Suprapubic skin (tissue), 3 donors: ENCODE results near the gene BTN1A1.

ENCODE experiments used
- CTCF ChIP-seq, 2 donors: fragments of 200-600 bp in 1 of 2; fragments of 450-650 bp in 1 of 2; sonication (generic) in 1 of 2; IDR thresholded peaks; one replicate each; pipeline ENCODE4 v1.5.1; 2016 to 2019; ENCODE audit warnings: antibody characterized with exemption in 2 of 2, mild to moderate bottlenecking in 1 of 2, moderate library complexity in 1 of 2
- POLR2A ChIP-seq, 2 donors: fragments of 450-650 bp; IDR thresholded peaks; one replicate each; pipeline ENCODE4 v1.6.1; 2017; ENCODE audit warnings: antibody characterized with exemption in 2 of 2, mild to moderate bottlenecking in 2 of 2, moderate library complexity in 2 of 2

- TF ChIP-seq CTCF (IDR thresholded peaks at IDR 0.05): no peak
- TF ChIP-seq POLR2A (IDR thresholded peaks at IDR 0.05): no peak
Observed at GRCh38 chr6:26478100-26478984, 21.8 kb upstream of the BTN1A1 start.
